KMS-11 (cell line): ENCODE measurements around the gene HSD17B12.

Source experiments
- H2AFZ ChIP-seq: fragments of 200-600 bp; sonication (generic); 2 replicates; pipeline ENCODE4 v1.6.1; 2016; ENCODE audit warnings: antibody characterized with exemption, mixed run types, low read depth
- H3K27ac ChIP-seq: fragments of 200-600 bp; sonication (generic); 2 replicates; pipeline ENCODE4 v1.6.1; 2016; ENCODE audit warnings: mild to moderate bottlenecking, mixed run types
- H3K27me3 ChIP-seq: fragments of 200-600 bp; sonication (generic); 2 replicates; pipeline ENCODE4 v1.6.1; 2017; ENCODE audit warnings: mild to moderate bottlenecking, low read depth, mixed run types, moderate library complexity; ENCODE audit not compliant: insufficient read depth
- H3K36me3 ChIP-seq: fragments of 200-600 bp; sonication (generic); 2 replicates; pipeline ENCODE4 v1.6.1; 2017; ENCODE audit warnings: mild to moderate bottlenecking, mixed run types; ENCODE audit not compliant: insufficient read depth
- H3K4me1 ChIP-seq: fragments of 200-600 bp; sonication (generic); 2 replicates; pipeline ENCODE4 v1.6.1; 2016; ENCODE audit warnings: mild to moderate bottlenecking, low read depth, mixed run types; ENCODE audit not compliant: poor library complexity, severe bottlenecking
- H3K4me2 ChIP-seq: fragments of 200-600 bp; sonication (generic); 2 replicates; pipeline ENCODE4 v1.7.0; 2016; ENCODE audit warnings: mild to moderate bottlenecking, mixed run types
- H3K4me3 ChIP-seq: fragments of 200-600 bp; sonication (generic); IDR thresholded peaks from 2 replicates; pipeline ENCODE4 v1.6.1; 2017; ENCODE audit warnings: low read depth, low read length, mixed read lengths; ENCODE audit not compliant: insufficient read depth
- H3K79me2 ChIP-seq: fragments of 200-600 bp; sonication (generic); 2 replicates; pipeline ENCODE4 v1.6.1; 2016; ENCODE audit warnings: low read depth, mixed run types; ENCODE audit not compliant: insufficient read depth
- H3K9ac ChIP-seq: fragments of 200-600 bp; sonication (generic); 2 replicates; pipeline ENCODE4 v1.6.1; 2016; ENCODE audit warnings: mild to moderate bottlenecking, mixed run types
- H4K20me1 ChIP-seq: fragments of 200-600 bp; sonication (generic); 2 replicates; pipeline ENCODE4 v1.6.1; 2016; ENCODE audit warnings: mild to moderate bottlenecking, mixed run types; ENCODE audit not compliant: insufficient read depth
- TF ChIP-seq, protein P1 (sequence below): fragments of 200-600 bp; sonication (generic); conservative IDR thresholded peaks from 2 replicates; pipeline ENCODE4 v1.6.1; 2017; ENCODE audit warnings: low read depth, mild to moderate bottlenecking, antibody characterized with exemption, low read length, moderate library complexity, mixed read lengths

The HSD17B12 gene

DNA sequence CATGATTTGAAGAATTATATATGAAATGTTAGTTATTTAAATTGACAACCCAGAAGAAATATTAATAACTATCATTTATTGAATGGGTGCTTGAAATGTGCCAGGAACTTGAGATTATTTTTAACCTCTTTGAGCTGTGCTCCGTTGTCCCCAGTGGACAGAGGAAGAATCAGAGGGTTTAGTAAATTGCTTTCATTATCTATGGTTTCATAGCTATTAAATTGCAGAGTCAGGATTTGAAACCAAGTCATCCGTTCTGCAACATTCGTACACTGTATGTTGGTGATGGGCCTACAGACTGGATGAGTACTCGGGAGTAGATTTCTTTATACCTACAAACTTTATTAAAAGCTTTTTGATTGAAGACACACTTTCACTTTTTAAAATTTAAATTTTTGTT lies 4.9 kb downstream of the HSD17B12 start:
- no peaks in the 10 kb centered on the region for H3K36me3 ChIP-seq
- H3K4me2 ChIP-seq = no peak overlapping the region
- no peak overlapping the region for H3K27ac ChIP-seq
- no peak overlapping the region for H2AFZ ChIP-seq
- TF ChIP-seq, protein P1, sequence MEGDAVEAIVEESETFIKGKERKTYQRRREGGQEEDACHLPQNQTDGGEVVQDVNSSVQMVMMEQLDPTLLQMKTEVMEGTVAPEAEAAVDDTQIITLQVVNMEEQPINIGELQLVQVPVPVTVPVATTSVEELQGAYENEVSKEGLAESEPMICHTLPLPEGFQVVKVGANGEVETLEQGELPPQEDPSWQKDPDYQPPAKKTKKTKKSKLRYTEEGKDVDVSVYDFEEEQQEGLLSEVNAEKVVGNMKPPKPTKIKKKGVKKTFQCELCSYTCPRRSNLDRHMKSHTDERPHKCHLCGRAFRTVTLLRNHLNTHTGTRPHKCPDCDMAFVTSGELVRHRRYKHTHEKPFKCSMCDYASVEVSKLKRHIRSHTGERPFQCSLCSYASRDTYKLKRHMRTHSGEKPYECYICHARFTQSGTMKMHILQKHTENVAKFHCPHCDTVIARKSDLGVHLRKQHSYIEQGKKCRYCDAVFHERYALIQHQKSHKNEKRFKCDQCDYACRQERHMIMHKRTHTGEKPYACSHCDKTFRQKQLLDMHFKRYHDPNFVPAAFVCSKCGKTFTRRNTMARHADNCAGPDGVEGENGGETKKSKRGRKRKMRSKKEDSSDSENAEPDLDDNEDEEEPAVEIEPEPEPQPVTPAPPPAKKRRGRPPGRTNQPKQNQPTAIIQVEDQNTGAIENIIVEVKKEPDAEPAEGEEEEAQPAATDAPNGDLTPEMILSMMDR = no peak
- peaks cover 48% of the 10 kb centered on the region for H3K4me1 ChIP-seq
- H3K4me3 ChIP-seq = no peak overlapping the region
- no peak overlapping the region for H3K9ac ChIP-seq
- no peaks in the 10 kb centered on the region for H3K27me3 ChIP-seq
- peaks cover 49% of the 10 kb centered on the region for H3K79me2 ChIP-seq
- H4K20me1 ChIP-seq = no peaks in the 10 kb centered on the region; the same call in 1 of the 2 replicates

GRCh38 chr11:43686207-43686606 lies 5.7 kb downstream of the HSD17B12 start:
- peaks cover 48% of the 10 kb centered on the region for H3K4me1 ChIP-seq
- H3K27me3 ChIP-seq = no peaks in the 10 kb centered on the region
- H3K27ac ChIP-seq = no peak overlapping the region
- TF ChIP-seq, protein P1 = no peak
- no peak overlapping the region for H3K4me2 ChIP-seq
- H2AFZ ChIP-seq = no peak overlapping the region
- peaks cover 57% of the 10 kb centered on the region for H3K79me2 ChIP-seq
- no peak overlapping the region for H3K9ac ChIP-seq
- H4K20me1 ChIP-seq = no peaks in the 10 kb centered on the region; the same call in 1 of the 2 replicates
- H3K36me3 ChIP-seq = no peaks in the 10 kb centered on the region
- no peak overlapping the region for H3K4me3 ChIP-seq

DNA sequence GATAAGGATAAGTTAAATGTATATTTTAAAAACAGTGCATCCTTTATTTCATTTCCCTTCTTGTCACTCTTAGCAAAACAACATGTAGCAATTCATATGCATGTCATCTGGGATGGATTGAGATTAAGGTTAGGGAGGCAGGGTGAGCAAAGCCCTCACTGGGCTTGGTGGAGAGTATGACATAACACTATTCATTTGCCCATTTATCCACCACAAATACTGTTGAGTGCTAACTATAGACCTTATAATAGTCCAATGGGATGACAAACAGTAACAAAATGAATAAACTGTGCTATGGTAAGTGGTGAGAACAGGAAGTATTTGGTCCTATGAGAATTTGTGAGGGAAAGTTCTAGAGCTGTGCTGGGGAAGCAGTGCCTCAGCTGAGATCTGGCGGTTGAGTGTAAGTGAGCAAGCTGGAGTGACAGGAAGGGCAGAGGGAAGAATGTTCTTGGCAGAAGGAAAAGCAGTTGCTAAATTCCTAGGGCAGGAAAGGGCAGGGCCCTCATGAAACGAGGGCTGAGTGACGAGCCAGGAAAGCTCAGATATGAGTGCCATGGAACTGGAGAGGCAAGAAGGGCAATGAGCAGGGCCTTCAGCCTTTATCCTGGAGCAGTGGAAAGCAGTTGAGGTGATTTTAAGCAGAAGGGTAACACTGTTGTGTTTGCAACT lies 6.7 kb downstream of the HSD17B12 start:
- Histone ChIP-seq H3K4me1 (peaks cover 48% of the 10 kb centered on the region), H3K27me3 (no peaks in the 10 kb centered on the region), H3K4me2 (no peak overlapping the region), H3K79me2 (peaks cover 57% of the 10 kb centered on the region), H2AFZ (no peak overlapping the region), H3K4me3 (no peak overlapping the region), H3K9ac (no peak overlapping the region), H3K36me3 (no peaks in the 10 kb centered on the region), H3K27ac (no peak overlapping the region), H4K20me1 (no peaks in the 10 kb centered on the region; the same call in 1 of the 2 replicates)
- TF ChIP-seq, protein P1 = no peak

GRCh38 chr11:43688394-43688793 lies 7.9 kb downstream of the HSD17B12 start:
- Histone ChIP-seq H3K27ac (no peak overlapping the region), H3K36me3 (no peaks in the 10 kb centered on the region), H4K20me1 (no peaks in the 10 kb centered on the region; the same call in 1 of the 2 replicates), H3K4me3 (no peak overlapping the region), H3K79me2 (peaks cover 49% of the 10 kb centered on the region), H3K4me2 (no peak overlapping the region), H3K4me1 (peaks cover 38% of the 10 kb centered on the region), H3K9ac (no peak overlapping the region), H3K27me3 (no peaks in the 10 kb centered on the region), H2AFZ (no peak overlapping the region)
- TF ChIP-seq, protein P1 = no peak
